ENCODE measurements around the gene ASIC2. TPM values are rescaled to one million over a fixed set of nuclear protein-coding genes. Genes with fewer than 3 reads are reported as not detected.

Gene ASIC2
- total RNA-seq, 2 experiments from 2014 or later, result not detected

DNA sequence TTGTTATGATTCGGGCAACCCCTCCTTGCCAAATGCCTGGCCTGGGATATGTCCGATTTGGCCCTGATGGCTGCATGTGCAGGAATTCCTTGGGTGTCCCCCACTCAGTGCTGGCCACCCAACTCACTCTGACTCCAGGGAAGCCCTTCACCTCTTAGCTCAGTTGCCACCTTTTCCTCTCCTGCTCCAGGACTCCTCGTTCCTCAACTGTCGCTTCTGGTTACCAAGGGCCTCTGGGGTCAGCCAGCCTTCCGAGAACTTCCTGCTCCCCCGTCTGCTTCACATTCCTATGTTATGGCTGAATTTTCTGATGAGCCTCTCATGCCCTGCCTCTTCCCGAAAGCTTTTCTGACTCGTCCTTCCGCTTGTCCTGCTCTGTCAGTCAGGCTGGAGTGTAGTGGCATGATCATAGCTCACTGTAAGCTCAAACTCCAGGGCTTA lies 237.9 kb downstream of the ASIC2 start:
- peaks cover 36% of the 10 kb centered on the region for H3K27me3 Mint-ChIP-seq
- ChIA-PET CTCF (no interaction called here), POLR2A (no interaction called here)
- no peak for ATAC-seq (ENCODE audit: poor library complexity)
- Histone ChIP-seq H3K4me1 (ENCODE audit: insufficient read depth, low read length) (no peaks in the 10 kb centered on the region), H3K36me3 (ENCODE audit: insufficient read depth, low read length) (no peaks in the 10 kb centered on the region), H3K9me3 (ENCODE audit: control insufficient read depth in 1 of 2, insufficient read depth in 1 of 2, low read length in 2 of 2) (no peaks in the 10 kb centered on the region), H3K4me3 (ENCODE audit: low read length) (no peak overlapping the region), H3K27me3 (ENCODE audit: control insufficient read depth in 1 of 2, insufficient read depth in 2 of 2, low read length in 2 of 2) (peaks cover 0 to 5% of the 10 kb centered on the region in 2 experiments), H3K27ac (ENCODE audit: low read depth in 1 of 2, low read length in 2 of 2) (no peak overlapping the region)
- no peaks in the 10 kb centered on the region for H3K4me1 Mint-ChIP-seq (ENCODE audit: low read depth)
- TF ChIP-seq, protein P1, sequence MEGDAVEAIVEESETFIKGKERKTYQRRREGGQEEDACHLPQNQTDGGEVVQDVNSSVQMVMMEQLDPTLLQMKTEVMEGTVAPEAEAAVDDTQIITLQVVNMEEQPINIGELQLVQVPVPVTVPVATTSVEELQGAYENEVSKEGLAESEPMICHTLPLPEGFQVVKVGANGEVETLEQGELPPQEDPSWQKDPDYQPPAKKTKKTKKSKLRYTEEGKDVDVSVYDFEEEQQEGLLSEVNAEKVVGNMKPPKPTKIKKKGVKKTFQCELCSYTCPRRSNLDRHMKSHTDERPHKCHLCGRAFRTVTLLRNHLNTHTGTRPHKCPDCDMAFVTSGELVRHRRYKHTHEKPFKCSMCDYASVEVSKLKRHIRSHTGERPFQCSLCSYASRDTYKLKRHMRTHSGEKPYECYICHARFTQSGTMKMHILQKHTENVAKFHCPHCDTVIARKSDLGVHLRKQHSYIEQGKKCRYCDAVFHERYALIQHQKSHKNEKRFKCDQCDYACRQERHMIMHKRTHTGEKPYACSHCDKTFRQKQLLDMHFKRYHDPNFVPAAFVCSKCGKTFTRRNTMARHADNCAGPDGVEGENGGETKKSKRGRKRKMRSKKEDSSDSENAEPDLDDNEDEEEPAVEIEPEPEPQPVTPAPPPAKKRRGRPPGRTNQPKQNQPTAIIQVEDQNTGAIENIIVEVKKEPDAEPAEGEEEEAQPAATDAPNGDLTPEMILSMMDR (IDR thresholded peaks at IDR 0.05), result no peak
- DNase-seq, result no peak
- no peak overlapping the region for H3K27ac Mint-ChIP-seq
- no peak overlapping the region for H3K4me3 Mint-ChIP-seq
- intact Hi-C loops (cut with DNase I, micrococcal nuclease), result no loop called here
- H3K36me3 Mint-ChIP-seq (ENCODE audit: low read depth), result no peaks in the 10 kb centered on the region
- H3K9me3 Mint-ChIP-seq, result no peaks in the 10 kb centered on the region

DNA sequence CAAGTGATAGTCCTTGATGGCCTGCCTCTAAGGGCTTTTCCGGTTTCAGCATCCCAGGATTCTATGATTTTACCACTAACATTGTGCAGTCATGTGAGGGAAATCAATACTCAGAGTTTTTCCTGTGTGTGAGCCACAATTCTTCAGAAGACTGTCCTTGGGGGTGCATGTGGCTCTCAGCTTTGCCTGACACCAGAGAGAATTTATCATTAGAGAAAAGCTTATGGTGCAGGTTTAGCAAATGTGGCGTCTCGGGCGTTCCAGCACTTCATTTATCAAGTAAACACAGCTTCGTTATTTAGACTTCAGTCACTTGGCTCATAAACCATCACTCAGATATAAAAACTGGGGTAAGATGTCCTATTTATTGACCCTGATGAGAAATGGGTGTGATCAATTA lies 238.7 kb downstream of the ASIC2 start:
- no peak overlapping the region for H3K4me3 ChIP-seq (ENCODE audit: low read length)
- ChIA-PET POLR2A (no interaction called here), CTCF (no interaction called here)
- ATAC-seq (ENCODE audit: poor library complexity) (no peak), DNase-seq (no peak)
- intact Hi-C loops (cut with DNase I, micrococcal nuclease), result no loop called here
- H3K36me3 ChIP-seq (ENCODE audit: insufficient read depth, low read length), result no peaks in the 10 kb centered on the region
- H3K27ac ChIP-seq (ENCODE audit: low read depth in 1 of 2, low read length in 2 of 2), result no peak overlapping the region
- H3K27ac Mint-ChIP-seq, result no peak overlapping the region
- no peaks in the 10 kb centered on the region for H3K4me1 ChIP-seq (ENCODE audit: insufficient read depth, low read length)
- peaks cover 0 to 5% of the 10 kb centered on the region in 2 experiments for H3K27me3 ChIP-seq (ENCODE audit: control insufficient read depth in 1 of 2, insufficient read depth in 2 of 2, low read length in 2 of 2)
- H3K36me3 Mint-ChIP-seq (ENCODE audit: low read depth), result no peaks in the 10 kb centered on the region
- no peaks in the 10 kb centered on the region for H3K4me1 Mint-ChIP-seq (ENCODE audit: low read depth)
- no peak overlapping the region for H3K4me3 Mint-ChIP-seq
- H3K9me3 ChIP-seq (ENCODE audit: control insufficient read depth in 1 of 2, insufficient read depth in 1 of 2, low read length in 2 of 2), result no peaks in the 10 kb centered on the region
- peaks cover 36% of the 10 kb centered on the region for H3K27me3 Mint-ChIP-seq
- TF ChIP-seq, protein P1 (IDR thresholded peaks at IDR 0.05), result no peak
- H3K9me3 Mint-ChIP-seq, result no peaks in the 10 kb centered on the region

DNA sequence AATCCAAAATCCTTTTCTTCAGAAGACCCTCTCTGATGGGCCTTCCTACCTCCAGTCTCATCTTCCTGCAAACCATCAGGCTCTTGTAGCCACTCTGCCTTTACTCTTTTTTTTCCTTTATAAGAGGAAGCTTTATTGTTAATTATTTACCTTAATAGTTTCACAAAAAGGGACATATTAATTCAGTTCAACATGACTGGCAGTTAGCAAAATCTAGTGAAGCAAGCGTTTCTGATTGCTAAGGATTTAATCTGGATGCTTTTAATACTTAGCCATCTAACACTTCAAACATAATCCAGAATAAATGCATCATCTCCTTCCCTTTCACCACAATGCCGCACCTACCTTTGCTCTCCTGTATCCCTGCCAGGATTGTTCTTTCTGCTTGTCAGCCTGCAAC lies 239.4 kb downstream of the ASIC2 start:
- no peak overlapping the region for H3K27ac Mint-ChIP-seq
- H3K4me3 Mint-ChIP-seq, result no peak overlapping the region
- H3K36me3 Mint-ChIP-seq (ENCODE audit: low read depth), result no peaks in the 10 kb centered on the region
- Histone ChIP-seq H3K4me1 (ENCODE audit: insufficient read depth, low read length) (no peaks in the 10 kb centered on the region), H3K9me3 (ENCODE audit: control insufficient read depth in 1 of 2, insufficient read depth in 1 of 2, low read length in 2 of 2) (no peaks in the 10 kb centered on the region), H3K27me3 (ENCODE audit: control insufficient read depth in 1 of 2, insufficient read depth in 2 of 2, low read length in 2 of 2) (peaks cover 0 to 5% of the 10 kb centered on the region in 2 experiments), H3K36me3 (ENCODE audit: insufficient read depth, low read length) (no peaks in the 10 kb centered on the region), H3K27ac (ENCODE audit: low read depth in 1 of 2, low read length in 2 of 2) (no peak overlapping the region), H3K4me3 (ENCODE audit: low read length) (no peak overlapping the region)
- CTCF ChIA-PET, result no interaction called here
- DNase-seq (no peak), ATAC-seq (ENCODE audit: poor library complexity) (no peak)
- intact Hi-C loops (cut with DNase I, micrococcal nuclease), result no loop called here
- H3K4me1 Mint-ChIP-seq (ENCODE audit: low read depth), result no peaks in the 10 kb centered on the region
- H3K9me3 Mint-ChIP-seq, result no peaks in the 10 kb centered on the region
- peaks cover 36% of the 10 kb centered on the region for H3K27me3 Mint-ChIP-seq
- POLR2A ChIA-PET, result no interaction called here
- TF ChIP-seq, protein P1 (IDR thresholded peaks at IDR 0.05), result no peak

Data from CD4-positive, alpha-beta T cell (primary cell).